HG03342 (cell line): Measurements from ENCODE around the gene KCNJ10.

Experiments
- ATAC-seq: cut with Tn5 transposase; IDR thresholded peaks from one replicate; pipeline ENCODE4 v1.9.1; 2021; ENCODE audit warnings: mild to moderate bottlenecking, moderate library complexity; ENCODE audit not compliant: unreplicated experiment

Gene KCNJ10

DNA sequence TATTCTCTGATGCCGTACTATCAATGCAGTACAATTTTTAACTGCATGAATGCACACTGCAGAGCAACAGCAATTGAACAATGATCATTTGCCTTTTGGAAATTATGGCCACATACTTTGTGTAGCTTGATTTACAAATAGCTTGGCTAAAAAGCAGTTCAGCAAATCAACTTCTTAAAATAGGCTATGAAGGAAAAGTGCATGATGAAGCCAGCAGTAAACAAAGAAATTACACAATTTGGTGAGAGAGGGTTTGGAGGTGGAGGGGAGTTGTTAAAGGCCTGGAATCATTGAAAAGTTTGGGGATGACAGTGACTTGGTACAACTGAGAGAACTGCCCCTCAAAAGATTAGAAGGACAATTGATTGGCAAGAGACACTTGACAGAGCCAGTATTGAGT, 44.6 kb downstream of the KCNJ10 start:
- ATAC-seq = no peak

DNA sequence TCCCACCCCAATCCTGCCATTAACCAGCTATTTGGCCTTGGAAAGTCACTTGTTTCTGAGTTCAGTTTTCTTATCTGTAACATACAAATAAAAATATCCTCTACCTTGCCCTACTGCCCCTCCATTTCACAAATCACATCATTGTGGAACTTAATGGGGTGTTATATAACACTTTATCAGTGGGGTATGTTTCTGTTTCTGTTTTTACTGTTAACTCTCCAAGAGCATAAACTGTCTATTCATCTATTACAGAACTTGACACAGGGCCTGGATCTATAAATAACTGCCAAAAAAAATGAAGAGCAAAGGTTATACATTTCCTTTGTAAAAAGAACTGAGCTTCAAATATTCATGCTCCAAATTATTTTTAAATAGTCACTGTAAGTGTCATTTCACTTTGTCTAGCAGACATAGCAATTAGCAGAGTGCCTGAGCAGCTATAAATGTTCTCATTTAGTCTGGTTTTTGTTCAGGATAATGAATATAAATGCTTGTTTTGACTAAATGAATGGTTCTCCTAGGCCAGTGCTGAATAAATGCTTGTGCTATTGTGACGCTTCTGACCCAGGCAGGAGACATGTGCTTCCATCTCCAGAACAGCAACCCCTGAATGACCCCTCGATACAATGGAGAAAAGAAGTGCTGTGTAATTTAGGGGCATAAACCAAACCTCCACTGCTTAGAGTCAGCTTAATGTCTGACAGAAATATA, 45.6 kb downstream of the KCNJ10 start:
- ATAC-seq = no peak

DNA sequence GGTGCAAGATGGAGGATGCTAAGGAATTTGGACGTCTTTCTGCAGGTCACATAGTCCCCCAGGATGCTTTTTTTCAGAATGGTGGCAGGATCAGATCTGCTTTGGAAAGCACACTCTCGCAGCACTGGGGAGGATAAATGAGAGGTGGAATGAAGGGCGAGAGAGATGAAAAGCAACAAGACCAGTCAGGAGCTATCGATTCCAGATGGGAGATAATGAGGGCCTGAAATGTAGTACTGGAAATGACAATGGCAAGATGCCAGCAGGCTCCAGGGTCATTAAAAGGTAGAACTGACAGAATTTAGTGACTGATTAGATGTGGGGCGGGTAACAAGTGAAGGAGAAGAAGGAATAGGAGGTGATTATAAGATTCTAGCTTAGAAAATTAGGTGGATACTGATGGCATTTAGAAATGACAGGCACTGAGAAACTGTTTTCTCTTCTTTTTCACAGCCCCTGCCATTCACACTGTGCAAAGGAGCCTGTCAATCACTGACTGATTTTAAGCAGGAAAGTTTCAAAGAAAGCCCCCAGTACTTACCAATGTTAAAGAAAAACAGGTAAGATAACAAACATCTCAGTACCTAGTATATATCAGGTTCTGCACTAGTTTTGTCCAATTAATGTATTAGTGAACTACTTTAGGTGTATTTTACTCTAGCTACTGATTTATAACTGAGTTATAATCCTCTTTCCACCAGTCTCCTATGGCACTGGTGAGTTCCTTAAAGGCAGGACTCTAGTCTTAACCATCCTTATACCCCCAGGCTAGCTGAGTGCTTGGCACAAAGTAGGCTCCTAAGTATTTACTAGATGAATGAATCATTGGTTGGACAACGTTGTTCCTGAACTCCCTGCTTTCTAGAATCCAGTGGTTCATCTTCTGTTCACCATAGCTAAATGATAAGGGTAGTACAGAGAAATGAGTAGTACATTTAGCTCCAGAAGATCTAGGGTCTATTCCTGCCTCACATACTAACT, 47.3 kb downstream of the KCNJ10 start:
- ATAC-seq = no peak

DNA sequence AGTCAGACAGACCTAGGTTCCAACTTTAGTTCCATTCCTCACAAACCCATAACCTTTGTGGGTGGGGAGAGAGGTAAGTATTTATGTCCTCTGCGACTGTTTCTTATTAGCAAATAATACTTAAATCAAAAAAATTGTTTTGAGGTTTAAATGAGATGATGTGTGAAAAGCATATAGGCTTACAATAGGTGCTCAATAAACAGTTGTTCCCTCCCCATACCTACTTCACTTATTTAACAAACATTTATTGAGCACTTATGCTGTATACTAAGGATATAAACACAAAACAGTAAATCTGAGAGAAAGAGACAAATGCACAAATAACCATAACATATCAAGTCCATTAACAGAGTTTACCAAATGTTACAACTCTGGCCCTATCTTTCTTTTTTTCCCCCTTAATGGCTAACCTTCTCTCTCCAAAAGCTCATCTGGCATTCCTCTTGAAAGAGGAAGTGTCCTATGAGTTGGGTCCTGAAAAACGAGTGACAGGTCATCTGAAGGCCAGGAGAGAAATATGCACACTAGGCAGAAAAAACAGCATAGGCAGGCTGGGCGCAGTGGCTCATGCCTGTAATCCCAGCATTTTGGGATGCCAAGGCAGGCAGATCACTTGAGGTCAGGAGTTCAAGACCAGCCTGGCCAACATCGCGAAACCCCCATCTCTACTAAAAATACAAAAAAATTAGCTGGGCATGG, 48.4 kb downstream of the KCNJ10 start:
- ATAC-seq = no peak

DNA sequence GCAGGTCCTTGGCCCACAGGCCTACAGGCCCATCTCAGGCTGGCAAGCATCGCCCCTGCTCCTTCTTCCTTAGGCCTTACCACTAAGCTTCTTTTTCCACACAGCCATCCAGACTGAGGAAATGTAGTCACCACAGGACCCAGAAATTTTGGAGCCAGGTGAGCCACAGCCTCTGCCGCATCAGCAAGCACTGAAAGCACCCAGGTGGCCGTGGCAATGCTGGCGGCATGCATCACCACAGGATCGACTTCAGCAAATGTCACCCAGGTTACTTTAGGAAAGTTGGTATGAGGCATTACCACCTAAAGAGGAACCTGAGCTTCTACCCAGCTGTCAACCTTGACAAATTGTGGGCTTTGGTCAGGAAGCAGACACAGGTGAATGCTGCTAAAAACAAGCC, 49.8 kb downstream of the KCNJ10 start:
- ATAC-seq = no peak

DNA sequence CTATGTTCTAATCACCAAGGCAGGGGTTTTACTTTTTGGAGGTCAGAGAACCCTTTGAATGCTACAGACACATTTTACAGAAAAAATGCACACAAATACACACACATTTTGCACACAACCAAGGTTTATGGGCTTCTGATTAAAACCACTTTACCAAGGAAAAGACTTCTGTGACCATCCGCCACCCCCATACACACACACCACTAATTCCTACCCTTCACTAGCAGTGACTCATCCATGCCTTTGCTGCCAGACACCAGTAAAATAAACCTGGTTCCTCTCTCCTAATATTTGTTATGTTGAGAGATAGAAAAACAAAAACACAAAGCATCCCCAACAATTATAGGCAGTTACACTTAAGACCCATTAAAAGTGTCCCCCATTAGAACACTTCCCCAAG, 51.1 kb downstream of the KCNJ10 start:
- ATAC-seq = no peak

DNA sequence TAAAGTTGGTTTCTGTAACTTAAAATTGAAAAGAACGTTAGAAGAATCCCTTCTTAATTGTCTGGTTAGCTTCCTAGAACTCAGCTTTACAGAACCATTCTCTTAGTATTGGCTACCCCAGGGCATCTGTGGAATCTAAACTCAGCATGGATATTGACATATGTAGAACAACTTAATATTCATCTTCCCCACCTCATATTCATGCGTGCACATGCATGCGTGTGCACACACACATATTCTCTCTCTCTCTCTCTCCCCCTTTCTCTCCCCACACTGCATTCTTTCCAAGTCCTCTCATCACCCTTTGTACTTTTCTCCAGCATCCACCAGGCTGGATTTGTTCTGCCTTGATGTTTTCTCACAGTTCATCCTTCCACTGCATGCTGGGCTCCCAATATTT, 51.6 kb downstream of the KCNJ10 start:
- ATAC-seq = no peak

DNA sequence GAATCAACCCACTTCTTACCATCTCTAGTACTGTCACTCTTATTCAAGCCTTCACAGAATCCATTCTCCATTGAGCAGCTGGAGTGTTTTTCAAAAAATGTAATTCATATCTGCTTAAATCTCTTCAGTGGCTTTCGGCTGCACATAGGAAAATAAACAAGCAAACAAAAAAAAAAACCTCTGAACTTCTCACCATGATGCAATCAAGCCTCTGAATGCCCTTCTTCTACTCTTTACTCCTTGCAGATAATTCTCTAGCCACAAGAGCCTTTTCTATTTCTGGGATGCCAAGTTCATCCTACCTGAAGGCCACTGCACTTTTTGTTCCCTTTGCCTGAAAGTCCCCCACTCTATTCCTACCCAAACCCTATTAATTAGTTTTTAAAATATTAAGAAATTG, 52.4 kb downstream of the KCNJ10 start:
- no peak for ATAC-seq

DNA sequence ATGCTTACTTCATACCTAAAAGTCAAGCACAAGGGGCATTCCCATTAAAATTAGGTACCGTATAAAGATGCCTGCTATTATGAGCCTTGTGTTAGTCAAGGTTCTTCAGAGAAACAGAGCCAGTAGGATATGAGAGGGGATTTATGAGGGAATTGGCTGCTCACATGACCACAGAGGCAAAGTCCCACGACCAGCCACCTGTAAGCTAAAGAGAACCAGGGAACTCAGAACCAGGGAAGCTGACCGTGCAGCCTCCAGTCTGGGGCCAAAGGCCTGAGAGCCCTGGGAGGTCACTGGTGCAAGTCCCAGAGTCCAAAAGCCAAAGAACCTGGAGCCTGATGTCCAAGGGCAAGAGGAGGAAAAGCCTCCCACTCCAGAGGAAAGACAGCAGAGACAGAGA, 58.2 kb downstream of the KCNJ10 start:
- no peak for ATAC-seq

DNA sequence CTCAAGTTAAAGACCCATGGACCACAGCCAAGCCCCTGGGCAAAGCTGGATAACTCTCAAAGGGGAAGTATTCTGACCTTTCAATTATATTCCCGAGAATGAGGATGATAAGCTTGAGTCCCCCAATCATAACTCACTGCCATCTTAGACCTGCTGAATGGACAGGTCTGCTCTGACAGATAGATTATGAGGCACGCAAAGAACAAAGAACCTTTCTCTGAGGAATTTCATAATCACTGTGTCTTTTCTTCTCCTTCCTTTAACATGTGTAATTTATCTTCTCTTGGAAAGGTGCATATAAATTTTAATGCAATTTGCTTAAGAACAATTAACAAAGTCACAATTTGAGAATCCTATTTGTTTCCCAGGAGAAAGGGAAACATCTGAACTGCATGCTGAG, 60.2 kb downstream of the KCNJ10 start:
- ATAC-seq = no peak

DNA sequence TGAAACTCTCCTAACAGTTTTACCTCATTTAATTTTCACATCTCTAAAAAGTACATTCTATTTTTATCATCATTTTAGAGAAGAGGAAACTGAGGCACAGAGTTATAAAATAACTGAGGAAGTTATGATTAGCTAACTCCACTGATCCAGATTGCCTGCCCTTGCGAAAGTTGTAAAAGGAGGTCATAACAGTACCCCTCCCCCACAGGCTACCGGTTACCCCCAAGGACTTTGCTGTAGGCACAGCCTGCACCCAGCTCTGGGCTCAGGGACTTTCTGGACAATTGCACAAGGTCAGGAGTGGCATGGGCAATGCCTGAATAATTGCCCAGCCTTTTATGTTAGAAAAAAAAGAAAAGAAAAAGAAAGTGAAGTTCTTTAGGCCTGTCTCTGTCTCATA, 60.9 kb downstream of the KCNJ10 start:
- ATAC-seq = no peak

DNA sequence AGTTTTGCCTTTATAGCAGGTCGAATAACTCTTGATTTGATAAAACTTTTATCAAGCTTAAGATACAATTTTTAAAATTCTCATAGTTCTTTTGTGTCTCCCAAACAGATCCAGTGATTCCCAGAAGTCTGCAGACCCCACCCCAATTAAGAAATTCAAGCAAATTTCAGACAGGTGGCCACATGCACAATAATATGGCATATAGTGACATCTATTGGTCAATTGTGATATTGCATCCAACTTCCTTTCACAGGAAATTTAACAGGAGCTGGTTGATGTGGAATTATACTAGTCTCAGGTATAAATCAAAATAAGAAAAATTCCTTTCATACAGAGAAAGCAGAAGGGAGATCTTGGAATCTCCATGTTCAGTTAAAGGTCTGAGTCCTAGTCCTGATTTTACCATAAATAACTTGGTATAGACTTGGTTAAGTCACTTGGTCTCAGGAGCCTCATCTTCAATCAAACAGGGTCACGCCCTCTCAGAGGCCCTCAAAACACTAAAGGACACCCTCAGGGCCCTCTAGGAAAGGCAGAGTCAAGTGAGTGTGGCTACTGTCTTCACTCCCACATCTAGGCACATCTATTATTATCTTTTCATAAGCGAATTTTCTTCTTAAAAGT, 62.3 kb downstream of the KCNJ10 start:
- no peak for ATAC-seq

DNA sequence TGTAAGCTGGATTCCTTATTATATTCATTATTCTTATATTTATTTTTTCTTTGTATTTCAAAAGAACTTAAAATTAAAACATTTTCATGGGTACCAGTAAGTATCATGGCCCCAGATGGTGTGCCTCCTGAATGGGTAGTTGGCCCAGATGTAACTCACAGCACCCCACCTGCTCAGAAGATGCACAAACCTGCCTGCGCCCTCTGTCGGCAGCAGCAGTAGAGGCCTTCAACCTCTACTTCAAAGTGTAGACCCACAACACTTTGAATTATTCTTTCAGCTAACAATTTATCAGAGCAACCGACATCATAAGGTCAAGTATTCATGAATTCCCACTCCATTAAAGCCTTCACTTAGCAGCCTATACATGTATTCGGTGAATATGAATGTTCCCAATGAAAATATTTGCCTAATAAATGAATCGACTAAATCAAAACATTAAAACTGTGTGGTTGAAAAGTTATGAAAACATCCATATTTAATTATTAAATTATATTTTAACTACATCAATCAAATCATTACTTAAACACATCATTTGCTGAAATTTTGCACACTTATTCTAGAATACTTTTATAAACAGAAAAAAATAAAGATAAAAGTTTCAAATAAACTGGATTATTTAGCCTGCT, 63.5 kb downstream of the KCNJ10 start:
- ATAC-seq = peak; percentile 88

DNA sequence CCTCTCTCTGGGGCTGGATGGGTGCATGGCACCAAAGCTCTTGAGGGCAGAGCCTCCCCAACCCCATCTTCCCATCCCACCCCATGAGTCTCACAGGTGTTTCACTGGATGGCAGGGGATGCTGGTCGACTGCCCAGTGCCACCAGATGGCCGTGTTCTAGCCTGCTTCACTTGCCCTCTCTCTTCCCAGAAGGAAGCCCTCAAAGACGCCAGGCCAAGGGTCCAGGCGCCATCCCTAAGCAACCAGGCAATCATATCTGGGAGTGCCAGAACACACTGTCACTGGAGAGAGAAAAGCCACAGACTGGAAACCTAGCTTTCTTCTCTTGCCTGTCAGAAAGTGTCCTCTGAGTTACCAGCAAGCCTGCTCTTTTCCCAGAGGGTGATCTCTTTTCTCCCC, 64.9 kb downstream of the KCNJ10 start:
- no peak for ATAC-seq

DNA sequence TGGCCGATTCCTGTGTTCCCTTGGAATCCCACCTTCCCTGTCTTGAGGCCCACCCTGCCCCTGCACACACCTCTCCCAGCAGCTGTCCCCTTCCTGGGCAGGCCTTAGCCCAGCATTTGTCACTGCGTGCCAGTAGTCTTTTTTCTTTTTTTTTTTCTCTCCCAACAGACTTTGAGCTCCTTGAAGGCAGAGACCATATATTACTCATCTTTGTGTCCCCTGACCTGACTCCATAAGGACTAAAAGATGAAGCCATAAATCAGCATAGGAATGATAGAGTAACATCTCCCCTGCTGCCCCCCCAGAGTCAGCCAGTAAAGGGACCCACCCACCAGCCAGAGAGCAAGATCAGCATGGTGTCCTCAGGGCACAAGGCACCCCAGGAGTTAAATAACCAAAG, 65.5 kb downstream of the KCNJ10 start:
- no peak for ATAC-seq

DNA sequence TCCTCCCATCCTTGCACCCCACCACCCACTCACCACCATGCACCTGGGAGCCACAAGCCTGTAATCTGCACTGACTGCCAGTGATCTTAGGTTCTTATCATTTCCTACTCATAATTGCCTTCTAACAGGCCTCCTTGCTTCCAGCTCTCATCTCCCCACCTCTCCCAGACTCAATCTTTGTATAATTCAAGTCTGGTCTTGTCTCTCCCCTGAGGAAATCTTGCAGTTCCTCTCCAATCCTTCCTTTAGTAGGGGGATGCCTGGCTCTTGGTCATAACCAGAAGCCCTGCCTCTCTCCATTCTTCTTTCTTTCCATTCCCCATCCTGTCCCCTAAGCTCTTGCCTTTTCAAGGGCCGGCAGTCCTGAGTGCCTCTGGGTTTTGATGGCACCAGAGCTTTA, 66.0 kb downstream of the KCNJ10 start:
- ATAC-seq = no peak

DNA sequence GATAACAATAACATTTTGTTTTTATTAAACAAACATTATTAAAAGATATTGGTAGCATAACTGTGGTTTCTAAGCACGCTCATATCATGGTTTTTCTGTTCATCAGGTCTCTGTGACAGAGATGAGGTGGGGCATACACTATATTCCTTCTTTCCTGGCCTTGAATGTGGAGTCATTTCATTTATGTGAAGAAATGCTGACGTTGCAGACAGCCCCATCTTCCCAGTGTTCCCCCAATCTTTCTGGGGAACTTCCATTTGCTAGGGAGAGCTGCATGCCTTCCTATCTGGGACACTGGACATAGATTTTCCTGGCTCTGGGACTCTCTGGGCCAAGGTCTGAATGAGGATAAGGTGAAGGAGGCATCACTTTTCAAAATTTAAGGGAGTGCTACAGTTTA, 68.5 kb downstream of the KCNJ10 start:
- no peak for ATAC-seq

DNA sequence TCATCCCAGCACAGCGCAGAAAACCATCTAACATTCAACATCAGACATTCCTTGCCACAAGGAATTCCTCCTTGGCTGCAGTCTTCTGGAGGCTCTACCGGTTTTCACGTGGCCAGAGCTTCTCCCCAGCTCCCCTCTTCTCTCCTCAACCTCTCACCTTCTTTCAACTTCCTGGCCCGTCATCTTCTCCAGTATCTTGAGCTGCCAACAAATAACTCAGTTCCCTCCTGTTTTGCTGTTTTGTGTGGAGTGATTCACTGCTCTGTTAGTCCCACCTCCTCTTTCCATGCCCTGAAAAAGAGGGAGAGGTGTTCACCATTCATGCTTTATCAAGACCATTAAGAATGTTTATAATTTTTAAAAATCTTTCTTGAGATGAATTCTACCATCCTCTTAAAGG, 70.8 kb downstream of the KCNJ10 start:
- ATAC-seq = no peak

DNA sequence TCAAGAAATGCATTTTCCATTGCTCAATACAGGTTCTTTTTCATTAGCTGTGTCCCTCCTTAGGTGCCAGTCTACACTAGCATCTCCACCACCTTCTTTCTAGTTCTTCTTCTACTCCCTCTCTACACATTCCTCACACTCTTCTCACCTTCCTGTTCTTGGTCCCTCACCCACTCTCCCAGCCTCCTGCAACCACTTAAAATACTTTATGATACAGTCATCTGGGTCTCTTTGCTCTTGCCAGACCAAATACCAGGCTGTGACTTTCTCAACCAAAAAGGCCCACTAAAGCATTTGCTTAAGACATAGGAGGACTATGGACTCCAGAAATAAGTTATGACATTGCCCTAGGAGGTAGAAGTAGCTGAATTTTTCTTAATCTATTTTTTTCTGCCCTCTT, 73.3 kb downstream of the KCNJ10 start:
- no peak for ATAC-seq

DNA sequence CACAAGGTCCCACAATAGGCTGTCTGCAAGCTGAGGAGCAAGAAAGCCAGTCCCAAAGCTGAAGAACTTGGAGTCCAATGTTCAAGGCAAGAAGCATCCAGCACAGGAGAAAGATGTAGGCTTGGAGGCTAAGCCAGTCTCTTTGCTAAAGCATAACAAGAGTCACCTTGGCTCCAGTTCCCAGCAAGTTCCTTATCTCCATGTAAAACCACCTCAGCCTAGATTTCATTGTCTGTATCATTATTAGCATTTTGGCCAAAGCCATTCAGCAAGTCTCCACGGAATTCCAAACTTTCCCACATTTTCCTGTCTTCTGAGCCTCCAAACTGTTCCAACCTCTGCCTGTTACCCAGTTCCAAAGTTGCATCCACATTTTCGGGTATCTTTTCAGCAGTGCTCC, 75.1 kb downstream of the KCNJ10 start:
- ATAC-seq = no peak

DNA sequence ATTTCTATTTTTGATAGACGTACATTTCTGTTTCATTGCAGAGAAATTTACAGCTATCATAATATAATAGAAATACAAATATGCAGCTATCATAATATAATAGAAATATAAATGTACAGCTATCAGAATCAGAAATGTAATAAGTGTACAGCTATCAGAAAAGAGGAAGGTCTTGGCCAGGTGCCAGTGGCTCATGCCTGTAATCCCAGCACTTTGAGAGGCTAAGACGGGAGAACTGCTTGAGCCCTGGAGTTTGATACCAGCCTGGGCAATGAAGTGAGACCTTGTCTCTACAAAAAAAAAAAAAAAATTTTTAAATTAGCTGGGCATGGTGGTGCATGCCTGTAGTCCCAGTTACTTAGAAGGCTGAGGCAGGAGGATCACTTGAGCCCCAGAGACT, 76.0 kb downstream of the KCNJ10 start:
- ATAC-seq = no peak
